Subcutaneous adipose tissue (tissue), 4 donors: Measurements from ENCODE around the gene PHF19. TPM values are rescaled to one million over a fixed set of nuclear protein-coding genes. Genes with fewer than 3 reads are reported as not detected.

Source experiments
- CTCF ChIP-seq: fragments of 450-650 bp; IDR thresholded peaks from one replicate; pipeline ENCODE4 v1.5.1; 2016; ENCODE audit warnings: low read depth, mild to moderate bottlenecking, control low read depth, antibody characterized with exemption, moderate library complexity
- total RNA-seq, 4 donors: library from RNA; depleted of rRNA; stranded (reverse); fragments of >200 nt; gene quantifications; one replicate each; pipeline ENCODE4 v1.1.0, GENCODE V29; 2016

PHF19 gene
- total RNA-seq, 4 donors from 2014 or later: 11.6 to 36.7 (median 17.3) TPM

GRCh38 chr9:120878188-120879130 is 1.5 kb upstream of the PHF19 start:
- TF ChIP-seq CTCF: no peak

GRCh38 chr9:120877276-120878034 is 467 bp upstream of the PHF19 start:
- TF ChIP-seq CTCF: no peak

- no peak for TF ChIP-seq CTCF
These were observed 790 bp downstream of the PHF19 start for GRCh38 chr9:120875954-120876841.

- no peak for TF ChIP-seq CTCF
These were observed 1.4 kb downstream of the PHF19 start for GRCh38 chr9:120875643-120875953.

GRCh38 chr9:120875195-120875565 is 1.8 kb downstream of the PHF19 start:
- no peak for TF ChIP-seq CTCF

GRCh38 chr9:120874226-120875194 is 2.5 kb downstream of the PHF19 start:
- no peak for TF ChIP-seq CTCF
